Panc1 (cell line): Measurements from ENCODE around the gene PRKAG3.

ENCODE experiments used
- POLR2AphosphoS5 ChIP-seq: IDR thresholded peaks from 2 replicates; pipeline ENCODE4 v1.6.1; 2012; ENCODE audit warnings: mild to moderate bottlenecking, low read depth, low read length, moderate library complexity
- SIN3A ChIP-seq: IDR thresholded peaks from 2 replicates; pipeline ENCODE4 v1.6.1; 2012; ENCODE audit warnings: low read depth, mild to moderate bottlenecking, low read length, moderate library complexity, borderline replicate concordance; ENCODE audit not compliant: insufficient read depth
- TCF7L2 ChIP-seq: IDR thresholded peaks from 2 replicates; pipeline ENCODE4 v1.6.1; 2011; ENCODE audit warnings: mild to moderate bottlenecking, low read depth, low read length, inconsistent platforms
- TF ChIP-seq, protein P1 (sequence below): fragments of 450-650 bp; IDR thresholded peaks from 2 replicates; pipeline ENCODE4 v1.5.1; 2017; ENCODE audit warnings: mild to moderate bottlenecking
- TF ChIP-seq, protein P2 (sequence below), 2 experiments: IDR thresholded peaks; 2 replicates each; pipeline ENCODE4 v1.6.1; 2011 to 2012; ENCODE audit warnings: low read depth in 2 of 2, control low read depth in 1 of 2, low read length in 1 of 2, mild to moderate bottlenecking in 1 of 2, moderate library complexity in 1 of 2; ENCODE audit not compliant: insufficient read depth in 1 of 2

DNA sequence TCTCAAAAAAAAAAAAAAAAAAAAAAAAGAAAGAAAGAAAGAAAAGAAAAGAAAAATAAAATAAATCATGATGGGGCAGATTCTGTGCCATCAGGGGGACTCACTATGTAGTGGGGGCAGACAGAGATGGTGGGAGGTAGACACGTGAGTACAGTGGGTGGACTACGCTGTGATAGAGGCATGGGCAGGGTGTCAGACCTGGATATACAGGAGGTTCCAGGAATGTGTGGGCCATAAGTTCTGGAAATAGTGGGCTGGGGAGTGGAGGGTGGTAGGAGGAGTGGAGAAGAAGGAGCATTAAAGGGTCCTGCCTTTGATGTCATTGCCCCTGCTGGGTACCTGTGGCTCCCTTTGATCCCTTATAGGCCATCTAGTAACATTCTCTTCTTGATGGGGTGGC is 19.2 kb upstream of the PRKAG3 start:
- TF ChIP-seq, protein P1, sequence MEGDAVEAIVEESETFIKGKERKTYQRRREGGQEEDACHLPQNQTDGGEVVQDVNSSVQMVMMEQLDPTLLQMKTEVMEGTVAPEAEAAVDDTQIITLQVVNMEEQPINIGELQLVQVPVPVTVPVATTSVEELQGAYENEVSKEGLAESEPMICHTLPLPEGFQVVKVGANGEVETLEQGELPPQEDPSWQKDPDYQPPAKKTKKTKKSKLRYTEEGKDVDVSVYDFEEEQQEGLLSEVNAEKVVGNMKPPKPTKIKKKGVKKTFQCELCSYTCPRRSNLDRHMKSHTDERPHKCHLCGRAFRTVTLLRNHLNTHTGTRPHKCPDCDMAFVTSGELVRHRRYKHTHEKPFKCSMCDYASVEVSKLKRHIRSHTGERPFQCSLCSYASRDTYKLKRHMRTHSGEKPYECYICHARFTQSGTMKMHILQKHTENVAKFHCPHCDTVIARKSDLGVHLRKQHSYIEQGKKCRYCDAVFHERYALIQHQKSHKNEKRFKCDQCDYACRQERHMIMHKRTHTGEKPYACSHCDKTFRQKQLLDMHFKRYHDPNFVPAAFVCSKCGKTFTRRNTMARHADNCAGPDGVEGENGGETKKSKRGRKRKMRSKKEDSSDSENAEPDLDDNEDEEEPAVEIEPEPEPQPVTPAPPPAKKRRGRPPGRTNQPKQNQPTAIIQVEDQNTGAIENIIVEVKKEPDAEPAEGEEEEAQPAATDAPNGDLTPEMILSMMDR = no peak
- TF ChIP-seq POLR2AphosphoS5 (no peak), SIN3A (no peak), TCF7L2 (no peak)
- TF ChIP-seq, protein P2, sequence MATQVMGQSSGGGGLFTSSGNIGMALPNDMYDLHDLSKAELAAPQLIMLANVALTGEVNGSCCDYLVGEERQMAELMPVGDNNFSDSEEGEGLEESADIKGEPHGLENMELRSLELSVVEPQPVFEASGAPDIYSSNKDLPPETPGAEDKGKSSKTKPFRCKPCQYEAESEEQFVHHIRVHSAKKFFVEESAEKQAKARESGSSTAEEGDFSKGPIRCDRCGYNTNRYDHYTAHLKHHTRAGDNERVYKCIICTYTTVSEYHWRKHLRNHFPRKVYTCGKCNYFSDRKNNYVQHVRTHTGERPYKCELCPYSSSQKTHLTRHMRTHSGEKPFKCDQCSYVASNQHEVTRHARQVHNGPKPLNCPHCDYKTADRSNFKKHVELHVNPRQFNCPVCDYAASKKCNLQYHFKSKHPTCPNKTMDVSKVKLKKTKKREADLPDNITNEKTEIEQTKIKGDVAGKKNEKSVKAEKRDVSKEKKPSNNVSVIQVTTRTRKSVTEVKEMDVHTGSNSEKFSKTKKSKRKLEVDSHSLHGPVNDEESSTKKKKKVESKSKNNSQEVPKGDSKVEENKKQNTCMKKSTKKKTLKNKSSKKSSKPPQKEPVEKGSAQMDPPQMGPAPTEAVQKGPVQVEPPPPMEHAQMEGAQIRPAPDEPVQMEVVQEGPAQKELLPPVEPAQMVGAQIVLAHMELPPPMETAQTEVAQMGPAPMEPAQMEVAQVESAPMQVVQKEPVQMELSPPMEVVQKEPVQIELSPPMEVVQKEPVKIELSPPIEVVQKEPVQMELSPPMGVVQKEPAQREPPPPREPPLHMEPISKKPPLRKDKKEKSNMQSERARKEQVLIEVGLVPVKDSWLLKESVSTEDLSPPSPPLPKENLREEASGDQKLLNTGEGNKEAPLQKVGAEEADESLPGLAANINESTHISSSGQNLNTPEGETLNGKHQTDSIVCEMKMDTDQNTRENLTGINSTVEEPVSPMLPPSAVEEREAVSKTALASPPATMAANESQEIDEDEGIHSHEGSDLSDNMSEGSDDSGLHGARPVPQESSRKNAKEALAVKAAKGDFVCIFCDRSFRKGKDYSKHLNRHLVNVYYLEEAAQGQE (IDR thresholded peaks at IDR 0.05; ENCODE audit: insufficient read depth in 1 of 2, low read depth in 2 of 2, low read length in 1 of 2) = no peak
